ENCODE results near the gene STXBP4. TPM values are rescaled to one million over a fixed set of nuclear protein-coding genes. Genes with fewer than 3 reads are reported as not detected.

The STXBP4 gene
- polyA plus RNA-seq, 1 donor (not counting 4 experiments of a cell fraction or from before 2014, with no cell fraction given), result 4.2 TPM

DNA sequence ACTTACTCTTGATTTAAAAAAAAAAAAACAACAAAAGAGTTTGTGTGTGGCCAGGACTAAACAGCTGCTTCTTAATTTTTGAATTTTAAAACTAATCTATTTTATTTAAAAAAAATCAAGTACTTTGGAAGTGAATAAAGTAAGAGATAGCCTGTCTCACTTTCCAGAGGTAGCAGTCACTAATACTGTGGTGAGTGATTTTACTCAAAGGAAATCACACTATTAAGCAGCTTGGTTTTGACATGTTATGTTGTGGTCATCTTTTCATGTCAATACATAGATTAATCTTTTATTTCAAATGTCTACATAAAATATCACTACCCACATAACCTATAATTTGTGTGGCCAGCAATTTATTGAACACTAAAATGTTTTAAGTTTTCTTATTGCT is 194.0 kb downstream of the STXBP4 start:
- no peaks in the 10 kb centered on the region for H4K20me1 ChIP-seq (ENCODE audit: control insufficient read depth, extremely low read depth, insufficient read depth, low read length)
- no peaks in the 10 kb centered on the region for H3K27me3 ChIP-seq (ENCODE audit: control insufficient read depth, extremely low read depth, insufficient read depth, low read length)
- H3K9me3 ChIP-seq (ENCODE audit: control insufficient read depth, low read depth, low read length), result no peaks in the 10 kb centered on the region
- no peak for FAIRE-seq
- no peak for DNase-seq (ENCODE audit: low read depth, low spot score)
- no peak overlapping the region for H2AFZ ChIP-seq (ENCODE audit: control insufficient read depth, low read length)
- dilution Hi-C loops (cut with MboI; ENCODE audit: extremely low pct_ligation_motif_present, low sequenced_read_pairs), result no loop called here
- H3K4me3 ChIP-seq (ENCODE audit: control insufficient read depth in 2 of 3, extremely low read depth in 1 of 3, insufficient read depth in 2 of 3, low read depth in 1 of 3, low read length in 3 of 3), result no peak overlapping the region
- no peak overlapping the region for H3K27ac ChIP-seq (ENCODE audit: control insufficient read depth, insufficient read depth, low read length)
- H3K9me1 ChIP-seq (ENCODE audit: control insufficient read depth, extremely low read depth, insufficient read depth, low read length), result no peaks in the 10 kb centered on the region
- no peak overlapping the region for H3K4me2 ChIP-seq (ENCODE audit: control insufficient read depth, extremely low read depth, insufficient read depth, low read depth, low read length)
- no peaks in the 10 kb centered on the region for H3K36me3 ChIP-seq (ENCODE audit: control insufficient read depth in 2 of 2, extremely low read depth in 1 of 2, insufficient read depth in 2 of 2, low read length in 2 of 2)
- TF ChIP-seq CTCF (optimal IDR thresholded peaks at IDR 0.05 in 1 of 3, IDR thresholded peaks at IDR 0.05 in 1 of 3, conservative IDR thresholded peaks at IDR 0.05 in 1 of 3; ENCODE audit: extremely low read depth in 1 of 3, insufficient read depth in 2 of 3, low read length in 3 of 3) (no peak), EZH2 (IDR thresholded peaks at IDR 0.05; ENCODE audit: low read length) (no peak)
- no peaks in the 10 kb centered on the region for H3K79me2 ChIP-seq (ENCODE audit: control insufficient read depth, insufficient read depth, low read length)
- H3K9ac ChIP-seq (ENCODE audit: control insufficient read depth, extremely low read depth, insufficient read depth, low read length), result no peak overlapping the region
- H3K4me1 ChIP-seq (ENCODE audit: control insufficient read depth, extremely low read depth, insufficient read depth, low read length), result peaks cover 16% of the 10 kb centered on the region

- Histone ChIP-seq H3K36me3 (ENCODE audit: control insufficient read depth in 2 of 2, extremely low read depth in 1 of 2, insufficient read depth in 2 of 2, low read length in 2 of 2) (no peaks in the 10 kb centered on the region), H3K4me2 (ENCODE audit: control insufficient read depth, extremely low read depth, insufficient read depth, low read depth, low read length) (no peak overlapping the region), H3K9ac (ENCODE audit: control insufficient read depth, extremely low read depth, insufficient read depth, low read length) (no peak overlapping the region), H3K9me1 (ENCODE audit: control insufficient read depth, extremely low read depth, insufficient read depth, low read length) (no peaks in the 10 kb centered on the region), H4K20me1 (ENCODE audit: control insufficient read depth, extremely low read depth, insufficient read depth, low read length) (no peaks in the 10 kb centered on the region), H3K79me2 (ENCODE audit: control insufficient read depth, insufficient read depth, low read length) (no peaks in the 10 kb centered on the region), H3K4me3 (ENCODE audit: control insufficient read depth in 2 of 3, extremely low read depth in 1 of 3, insufficient read depth in 2 of 3, low read depth in 1 of 3, low read length in 3 of 3) (no peak overlapping the region), H3K27me3 (ENCODE audit: control insufficient read depth, extremely low read depth, insufficient read depth, low read length) (no peaks in the 10 kb centered on the region), H3K4me1 (ENCODE audit: control insufficient read depth, extremely low read depth, insufficient read depth, low read length) (peaks cover 12% of the 10 kb centered on the region), H3K27ac (ENCODE audit: control insufficient read depth, insufficient read depth, low read length) (no peak overlapping the region), H3K9me3 (ENCODE audit: control insufficient read depth, low read depth, low read length) (no peaks in the 10 kb centered on the region), H2AFZ (ENCODE audit: control insufficient read depth, low read length) (no peak overlapping the region)
- dilution Hi-C loops (cut with MboI; ENCODE audit: extremely low pct_ligation_motif_present, low sequenced_read_pairs), result no loop called here
- no peak for FAIRE-seq
- DNase-seq (ENCODE audit: low read depth, low spot score), result no peak
- TF ChIP-seq CTCF (optimal IDR thresholded peaks at IDR 0.05 in 1 of 3, IDR thresholded peaks at IDR 0.05 in 1 of 3, conservative IDR thresholded peaks at IDR 0.05 in 1 of 3; ENCODE audit: extremely low read depth in 1 of 3, insufficient read depth in 2 of 3, low read length in 3 of 3) (no peak), EZH2 (IDR thresholded peaks at IDR 0.05; ENCODE audit: low read length) (no peak)
Measured at GRCh38 chr17:55163408-55163807, 194.8 kb downstream of the STXBP4 start.
